GM18502 (cell line): Measurements from ENCODE around the gene HS3ST3B1.

ENCODE experiments used
- ATAC-seq: cut with Tn5 transposase; IDR thresholded peaks from one replicate; pipeline ENCODE4 v1.9.1; 2021; ENCODE audit warnings: mild to moderate bottlenecking; ENCODE audit not compliant: unreplicated experiment, poor library complexity

HS3ST3B1 gene

GRCh38 chr17:14398766-14399165 lies 97.9 kb downstream of the HS3ST3B1 start:
- ATAC-seq, result no peak
